Activated naive CD4-positive, alpha-beta T cell treated with anti-CD3 and anti-CD28 coated beads, Interleukin-2, amount 10 ng/mL, durations not matched to agents 7 days and 5 days (primary cell): ENCODE data around the gene DSTYK.
"Not testable (repeated sequence)": the region's sequence is repeated elsewhere in the genome, so short reads cannot be mapped to it uniquely, and the experiment has no call there.

Source experiments
- CTCF ChIA-PET: fragments of 350-600 bp; sonication (Branson Sonifier 250); formaldehyde crosslinking; loops from one replicate; lab custom pipeline; 2021; ENCODE audit warnings: antibody characterized with exemption; lab: Charles Lee
- DNase-seq: peaks from one replicate; pipeline ENCODE4 v3.0.0-alpha.2; 2020
- H3K27ac Mint-ChIP-seq: one replicate; pipeline ENCODE4 v1.8.0; 2021; ENCODE audit warnings: mild to moderate bottlenecking, moderate library complexity, mixed read lengths
- H3K27me3 Mint-ChIP-seq: one replicate; pipeline ENCODE4 v1.8.0; 2021; ENCODE audit warnings: mild to moderate bottlenecking, mixed read lengths
- H3K36me3 Mint-ChIP-seq: one replicate; pipeline ENCODE4 v1.8.0; 2021; ENCODE audit warnings: mixed read lengths
- H3K4me1 Mint-ChIP-seq: one replicate; pipeline ENCODE4 v1.8.0; 2021; ENCODE audit warnings: mixed read lengths
- H3K4me3 Mint-ChIP-seq: one replicate; pipeline ENCODE4 v1.8.0; 2021; ENCODE audit warnings: mild to moderate bottlenecking, moderate library complexity, mixed read lengths
- H3K9me3 Mint-ChIP-seq: one replicate; pipeline ENCODE4 v1.8.0; 2021; ENCODE audit warnings: mixed read lengths

DSTYK gene

GRCh38 chr1:205236951-205237475 lies 25.5 kb upstream of the DSTYK start:
- no peak overlapping the region for H3K4me3 Mint-ChIP-seq
- CTCF ChIA-PET, result interaction anchor here (4.4 to 6.8 kb wide), 2 partner anchors 8 to 18 kb away, joined by 29 to 39 read pairs; partner anchors contain the start of gene TMCC2
- no peaks in the 10 kb centered on the region for H3K36me3 Mint-ChIP-seq
- peaks cover 24% of the 10 kb centered on the region for H3K4me1 Mint-ChIP-seq
- no peaks in the 10 kb centered on the region for H3K9me3 Mint-ChIP-seq
- H3K27me3 Mint-ChIP-seq, result peaks cover 14% of the 10 kb centered on the region
- no peak for DNase-seq
- no peak overlapping the region for H3K27ac Mint-ChIP-seq

DNA sequence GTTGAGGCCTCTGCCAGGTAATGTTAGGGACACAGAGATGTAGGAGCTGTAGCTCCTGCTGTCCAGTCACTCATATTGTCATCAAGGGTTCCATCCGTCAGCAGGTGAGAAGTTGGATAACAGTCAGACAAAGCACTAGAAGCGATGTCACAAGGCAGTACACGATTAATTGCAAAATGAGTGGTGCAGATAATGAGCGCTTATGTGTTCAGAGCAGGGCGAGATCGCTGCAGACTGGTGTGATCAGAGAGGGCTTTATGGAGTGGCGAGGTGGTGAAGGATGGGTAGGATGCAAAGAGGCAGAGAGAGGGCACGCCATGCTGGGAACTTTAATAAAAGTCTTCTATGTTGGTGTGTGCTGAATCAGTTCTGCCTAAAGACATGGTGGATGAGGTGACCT lies 25.0 kb upstream of the DSTYK start:
- Mint-ChIP-seq H3K36me3 (no peaks in the 10 kb centered on the region), H3K4me1 (peaks cover 25% of the 10 kb centered on the region)

GRCh38 chr1:205235951-205236350 lies 24.4 kb upstream of the DSTYK start:
- CTCF ChIA-PET, result interaction anchor here (6.8 kb wide), 1 partner anchor 20 kb away, joined by 39 read pairs; no protein-coding TSS in a partner anchor
- Mint-ChIP-seq H3K27ac (no peak overlapping the region), H3K27me3 (peaks cover 14% of the 10 kb centered on the region), H3K9me3 (no peaks in the 10 kb centered on the region), H3K36me3 (no peaks in the 10 kb centered on the region), H3K4me3 (no peak overlapping the region), H3K4me1 (peaks cover 25% of the 10 kb centered on the region)
- DNase-seq, result no peak

More for the DNA sequence above, 25.0 kb upstream of the DSTYK start:
- Mint-ChIP-seq H3K4me3 (no peak overlapping the region), H3K27me3 (peaks cover 14% of the 10 kb centered on the region), H3K27ac (no peak overlapping the region), H3K9me3 (no peaks in the 10 kb centered on the region)
- CTCF ChIA-PET, result interaction anchor here (4.4 to 6.8 kb wide), 2 partner anchors 8 to 19 kb away, joined by 29 to 39 read pairs; partner anchors contain the start of gene TMCC2
- DNase-seq, result no peak

DNA sequence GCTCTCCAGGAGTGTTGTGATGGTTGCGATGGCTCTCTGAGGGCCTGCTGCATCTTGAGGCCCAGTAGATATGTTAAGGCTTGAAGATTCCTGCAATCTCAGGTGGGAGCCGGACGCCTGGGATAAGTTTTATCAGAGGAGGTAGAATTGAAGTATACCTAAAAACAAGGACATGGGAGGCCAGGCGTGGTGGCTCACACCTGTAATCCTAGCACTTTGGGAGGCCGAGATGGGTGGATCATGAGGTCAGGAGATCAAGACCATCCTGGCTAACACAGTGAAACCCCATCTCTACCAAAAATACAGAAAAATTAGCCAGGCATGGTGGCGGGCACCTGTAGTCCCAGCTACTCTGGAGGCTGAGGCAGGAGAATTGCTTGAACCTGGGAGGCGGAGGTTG lies 22.5 kb upstream of the DSTYK start:
- H3K36me3 Mint-ChIP-seq, H3K4me3 Mint-ChIP-seq, DNase-seq, H3K27ac Mint-ChIP-seq, H3K9me3 Mint-ChIP-seq: not testable (repeated sequence)
- peaks cover 41% of the 10 kb centered on the region for H3K4me1 Mint-ChIP-seq
- CTCF ChIA-PET, result interaction anchor here (1.2 to 7.8 kb wide), 3 partner anchors 20 to 172 kb away, joined by 3 to 224 read pairs (median 5); no protein-coding TSS in a partner anchor
- H3K27me3 Mint-ChIP-seq, result peaks cover 13% of the 10 kb centered on the region

DNA sequence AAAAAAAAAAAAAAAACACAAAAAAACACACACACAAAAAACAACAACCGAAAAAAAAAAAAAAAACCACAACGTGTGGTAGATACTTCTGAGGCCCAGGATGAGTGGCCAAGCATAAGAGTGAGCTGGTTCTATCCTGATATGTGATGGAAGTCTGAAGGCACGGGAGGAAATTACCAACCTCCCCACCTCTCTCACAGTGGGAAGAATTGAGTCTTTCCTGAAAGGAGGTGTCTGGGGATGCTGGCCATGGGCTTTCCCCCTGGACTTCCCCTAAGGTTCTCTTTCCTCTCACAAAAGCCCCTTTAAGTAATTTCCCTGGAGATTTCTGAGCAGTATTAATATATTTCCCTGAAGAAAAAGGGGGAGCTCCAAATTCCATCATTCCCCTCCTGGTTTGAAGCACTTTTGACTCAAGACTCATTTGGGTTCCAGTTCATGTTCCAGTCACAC lies 21.5 kb upstream of the DSTYK start:
- DNase-seq, result no peak
- H3K4me3 Mint-ChIP-seq, result no peak overlapping the region
- CTCF ChIA-PET, result interaction anchor here (1.2 to 7.8 kb wide), 2 partner anchors 21 to 28 kb away, joined by 5 to 224 read pairs; no protein-coding TSS in a partner anchor

GRCh38 chr1:205232127-205232820 lies 20.8 kb upstream of the DSTYK start:
- Mint-ChIP-seq H3K27ac (no peak overlapping the region), H3K4me1 (peaks cover 42% of the 10 kb centered on the region), H3K9me3 (no peaks in the 10 kb centered on the region), H3K36me3 (no peaks in the 10 kb centered on the region), H3K4me3 (no peak overlapping the region), H3K27me3 (peaks cover 20% of the 10 kb centered on the region)
- no peak for DNase-seq
- CTCF ChIA-PET, result interaction anchor here (7.8 kb wide), 1 partner anchor 22 kb away, joined by 224 read pairs; no protein-coding TSS in a partner anchor

More for the DNA sequence above, 21.5 kb upstream of the DSTYK start:
- no peaks in the 10 kb centered on the region for H3K36me3 Mint-ChIP-seq
- no peak overlapping the region for H3K27ac Mint-ChIP-seq
- peaks cover 21% of the 10 kb centered on the region for H3K27me3 Mint-ChIP-seq
- H3K4me1 Mint-ChIP-seq, result peaks cover 45% of the 10 kb centered on the region
- no peaks in the 10 kb centered on the region for H3K9me3 Mint-ChIP-seq

GRCh38 chr1:205230982-205231381 lies 19.5 kb upstream of the DSTYK start:
- DNase-seq, result no peak
- CTCF ChIA-PET, result interaction anchor here (1.1 to 7.8 kb wide), 6 partner anchors 12 to 32 kb away, joined by 3 to 224 read pairs (median 7); no protein-coding TSS in a partner anchor
- Mint-ChIP-seq H3K4me3 (no peak overlapping the region), H3K9me3 (no peaks in the 10 kb centered on the region), H3K36me3 (no peaks in the 10 kb centered on the region), H3K4me1 (peaks cover 40% of the 10 kb centered on the region), H3K27me3 (peaks cover 30% of the 10 kb centered on the region), H3K27ac (no peak overlapping the region)

- H3K27me3 Mint-ChIP-seq, result peaks cover 38% of the 10 kb centered on the region
- H3K4me3 Mint-ChIP-seq, result peak overlapping the region; percentile 82
- no peak for DNase-seq
- CTCF ChIA-PET, result interaction anchor here (0.7 to 7.8 kb wide), 26 partner anchors 8 to 241 kb away, joined by 3 to 224 read pairs (median 4); partner anchors contain the start of gene RBBP5
- H3K4me1 Mint-ChIP-seq, result peaks cover 40% of the 10 kb centered on the region
- no peak overlapping the region for H3K27ac Mint-ChIP-seq
- H3K36me3 Mint-ChIP-seq, result no peaks in the 10 kb centered on the region
- no peaks in the 10 kb centered on the region for H3K9me3 Mint-ChIP-seq
Observed at GRCh38 chr1:205229916-205230700, 18.6 kb upstream of the DSTYK start.

- Mint-ChIP-seq H3K27ac (no peak overlapping the region), H3K27me3 (peaks cover 41% of the 10 kb centered on the region), H3K36me3 (no peaks in the 10 kb centered on the region), H3K9me3 (no peaks in the 10 kb centered on the region), H3K4me1 (peaks cover 40% of the 10 kb centered on the region), H3K4me3 (peak overlapping the region; percentile 82)
- CTCF ChIA-PET, result interaction anchor here (0.7 to 7.8 kb wide), 26 partner anchors 9 to 240 kb away, joined by 3 to 224 read pairs (median 4); partner anchors contain the start of gene RBBP5
- peak; percentile 80 for DNase-seq
Observed at GRCh38 chr1:205229399-205229871, 17.9 kb upstream of the DSTYK start.

DNA sequence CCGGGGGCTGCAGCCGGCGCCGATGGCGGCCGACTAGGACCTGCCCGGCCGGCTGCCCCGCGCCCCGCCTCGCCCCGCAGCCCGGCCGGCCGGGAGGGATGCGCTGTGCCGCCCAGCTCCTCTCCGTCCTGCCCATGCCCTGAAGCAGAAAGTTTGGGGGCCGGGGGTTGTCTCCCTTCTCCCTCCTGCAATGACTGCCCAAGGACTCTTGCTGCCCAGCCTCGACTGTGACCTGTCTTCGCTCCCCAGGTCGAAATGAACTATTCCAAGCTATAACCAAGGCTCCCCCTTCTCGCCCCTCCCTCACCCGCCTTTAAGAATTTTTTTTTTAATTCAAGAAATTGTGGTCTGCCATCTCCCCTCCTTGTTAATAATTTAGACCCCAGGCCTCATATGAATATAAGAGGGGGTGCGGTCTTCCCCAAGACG lies 16.6 kb upstream of the DSTYK start:
- Mint-ChIP-seq H3K4me3 (peak overlapping the region; percentile 82), H3K27me3 (peaks cover 47% of the 10 kb centered on the region), H3K27ac (peak overlapping the region; percentile 3), H3K9me3 (no peaks in the 10 kb centered on the region), H3K36me3 (no peaks in the 10 kb centered on the region), H3K4me1 (peaks cover 38% of the 10 kb centered on the region)
- CTCF ChIA-PET, result interaction anchor here (0.8 to 7.8 kb wide), 17 partner anchors 9 to 252 kb away, joined by 3 to 224 read pairs (median 7); partner anchors contain the start of gene RBBP5
- no peak for DNase-seq

- H3K27me3 Mint-ChIP-seq, result peaks cover 50% of the 10 kb centered on the region
Observed at GRCh38 chr1:205227584-205228013, 16.1 kb upstream of the DSTYK start, which contains the start of gene TMCC2. Gene TMCC2, plus strand, starts transcription at chr1:205227946. Its CDS starts 619 bp downstream, at chr1:205228565.

DNA sequence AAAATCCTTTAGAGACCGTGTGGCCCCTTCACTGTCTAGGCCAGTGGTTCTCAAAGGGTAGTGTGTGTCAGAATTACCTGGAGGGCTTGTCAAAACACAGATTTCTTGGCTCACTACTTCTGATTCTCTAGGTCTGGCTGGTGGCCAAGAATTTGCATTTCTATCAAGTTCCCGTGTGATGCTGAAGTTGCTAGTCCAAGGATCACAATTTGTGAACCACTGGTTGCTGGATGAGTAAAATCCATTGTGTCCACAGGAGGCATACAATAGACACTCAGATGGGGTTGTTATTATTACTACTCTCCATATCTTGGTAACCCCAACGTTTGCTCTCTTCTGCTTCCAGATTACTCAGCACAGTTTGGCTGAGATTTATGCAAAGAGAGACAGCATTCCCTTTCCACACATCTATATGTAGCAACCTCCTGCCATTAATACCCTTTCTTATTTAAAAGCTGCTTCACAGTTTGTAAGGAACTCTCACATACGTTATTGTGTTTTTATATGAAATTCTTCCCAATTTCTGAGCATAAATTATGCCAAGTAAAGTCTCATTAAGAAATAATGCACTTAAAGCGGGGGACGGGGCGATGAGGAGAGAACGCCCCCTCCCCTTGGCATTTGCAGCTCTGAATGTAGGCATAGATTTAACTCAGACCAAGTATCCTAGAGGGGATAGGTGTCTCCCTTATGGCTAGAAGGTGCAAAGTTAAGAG lies 15.5 kb upstream of the DSTYK start:
- Mint-ChIP-seq H3K36me3 (no peaks in the 10 kb centered on the region), H3K27ac (no peak overlapping the region), H3K9me3 (no peaks in the 10 kb centered on the region), H3K4me1 (peaks cover 30% of the 10 kb centered on the region), H3K27me3 (peaks cover 55% of the 10 kb centered on the region), H3K4me3 (peak overlapping the region; percentile 74)
- CTCF ChIA-PET, result interaction anchor here (0.9 to 7.8 kb wide), 8 partner anchors 9 to 251 kb away, joined by 3 to 224 read pairs (median 5); no protein-coding TSS in a partner anchor
- no peak for DNase-seq

More at GRCh38 chr1:205227584-205228013, 16.1 kb upstream of the DSTYK start, which contains the start of gene TMCC2:
- peak within 1 kb of the TSS; percentile 3 for H3K27ac Mint-ChIP-seq
- H3K9me3 Mint-ChIP-seq, result no peaks in the 10 kb centered on the region
- CTCF ChIA-PET, result interaction anchor here (0.9 to 7.8 kb wide), 11 partner anchors 8 to 252 kb away, joined by 3 to 224 read pairs (median 9); partner anchors contain the start of gene RBBP5
- peak; percentile 87 for DNase-seq
- no peaks in the 10 kb centered on the region for H3K36me3 Mint-ChIP-seq
- H3K4me1 Mint-ChIP-seq, result peaks cover 35% of the 10 kb centered on the region
- peak within 1 kb of the TSS; percentile 82 for H3K4me3 Mint-ChIP-seq
